GM12865 (cell line): ENCODE data around the gene PLEKHA6.

Experiments used
- DNase-seq: peaks from one replicate; pipeline ENCODE4 v3.0.0; 2010; ENCODE audit warnings: low read depth
- H3K4me3 ChIP-seq: 2 replicates; pipeline ENCODE4 v1.5.1; 2011; ENCODE audit warnings: mild to moderate bottlenecking, low read depth, low read length, control low read depth
- CTCF ChIP-seq: IDR thresholded peaks from 2 replicates; pipeline ENCODE4 v1.5.1; 2011; ENCODE audit warnings: low read length, control low read depth, low read depth, inconsistent platforms; ENCODE audit not compliant: insufficient read depth; ENCODE audit errors: missing control alignments

PLEKHA6 gene

GRCh38 chr1:204350312-204350711 lies 9.4 kb downstream of the PLEKHA6 start:
- no peak overlapping the region for H3K4me3 ChIP-seq

GRCh38 chr1:204349602-204350001 lies 10.1 kb downstream of the PLEKHA6 start:
- TF ChIP-seq CTCF = no peak
- H3K4me3 ChIP-seq = no peak overlapping the region
- DNase-seq = no peak

More at GRCh38 chr1:204350312-204350711, 9.4 kb downstream of the PLEKHA6 start:
- no peak for DNase-seq
- no peak for TF ChIP-seq CTCF

GRCh38 chr1:204348722-204349121 lies 11.0 kb downstream of the PLEKHA6 start:
- no peak overlapping the region for H3K4me3 ChIP-seq
- no peak for DNase-seq

GRCh38 chr1:204348242-204348641 lies 11.5 kb downstream of the PLEKHA6 start:
- TF ChIP-seq CTCF = no peak

More at GRCh38 chr1:204348722-204349121, 11.0 kb downstream of the PLEKHA6 start:
- TF ChIP-seq CTCF = no peak

GRCh38 chr1:204345941-204346645 lies 13.6 kb downstream of the PLEKHA6 start:
- H3K4me3 ChIP-seq = no peak overlapping the region
- no peak for DNase-seq
- no peak for TF ChIP-seq CTCF

More at GRCh38 chr1:204348242-204348641, 11.5 kb downstream of the PLEKHA6 start:
- DNase-seq = no peak
- H3K4me3 ChIP-seq = no peak overlapping the region

- DNase-seq = no peak
- H3K4me3 ChIP-seq = no peak overlapping the region
- TF ChIP-seq CTCF = no peak
Observed at GRCh38 chr1:204345438-204345841, 14.3 kb downstream of the PLEKHA6 start.
